ENCODE measurements around the gene MBOAT7. TPM values are rescaled to one million over a fixed set of nuclear protein-coding genes. Genes with fewer than 3 reads are reported as not detected.

Gene MBOAT7
- total and polyA plus RNA-seq, 2 donors from 2014 or later: 41.6 to 64.4 TPM

GRCh38 chr19:54160854-54161253, 28.5 kb downstream of the MBOAT7 start:
- Histone ChIP-seq H3K9ac (ENCODE audit: low read length in 3 of 3) (peak overlapping the region in 1 of 3 donors; percentile 85), H3K36me3 (ENCODE audit: control insufficient read depth in 2 of 3, insufficient read depth in 3 of 3, low read length in 3 of 3) (peaks cover 2 to 13% (median 10%) of the 10 kb centered on the region in 3 donors), H3K9me3 (ENCODE audit: control insufficient read depth in 2 of 3, insufficient read depth in 1 of 3, low read length in 3 of 3) (no peaks in the 10 kb centered on the region), H3K4me1 (ENCODE audit: control insufficient read depth in 2 of 3, insufficient read depth in 2 of 3, low read depth in 1 of 3, low read length in 3 of 3) (peaks cover 0 to 25% (median 13%) of the 10 kb centered on the region in 3 donors), H3K4me3 (ENCODE audit: low read length in 3 of 3) (peak overlapping the region in 1 of 3 donors; percentile 79), H3K27ac (ENCODE audit: low read depth in 2 of 2, low read length in 2 of 2) (no peak overlapping the region), H3K27me3 (ENCODE audit: control insufficient read depth, insufficient read depth, low read length) (no peaks in the 10 kb centered on the region)
- TF ChIP-seq CTCF (IDR thresholded peaks at IDR 0.05; ENCODE audit: borderline replicate concordance, extremely low read depth, insufficient read depth): no peak
- DNase-seq (peak in 2 of 5 donors; percentile 47 to 71), FAIRE-seq (no peak)
- intact Hi-C loops (cut with DNase I): no loop called here

- Histone ChIP-seq H3K4me1 (ENCODE audit: control insufficient read depth in 2 of 3, insufficient read depth in 2 of 3, low read depth in 1 of 3, low read length in 3 of 3) (peaks cover 0 to 25% (median 13%) of the 10 kb centered on the region in 3 donors), H3K4me3 (ENCODE audit: low read length in 3 of 3) (peak overlapping the region; percentile 62 to 79 (median 71)), H3K36me3 (ENCODE audit: control insufficient read depth in 2 of 3, insufficient read depth in 3 of 3, low read length in 3 of 3) (peaks cover 2 to 15% (median 10%) of the 10 kb centered on the region in 3 donors), H3K27ac (ENCODE audit: low read depth in 2 of 2, low read length in 2 of 2) (peak overlapping the region; percentile 61 to 66), H3K9me3 (ENCODE audit: control insufficient read depth in 2 of 3, insufficient read depth in 1 of 3, low read length in 3 of 3) (no peaks in the 10 kb centered on the region), H3K9ac (ENCODE audit: low read length in 3 of 3) (peak overlapping the region; percentile 50 to 85 (median 58)), H3K27me3 (ENCODE audit: control insufficient read depth, insufficient read depth, low read length) (no peaks in the 10 kb centered on the region)
- DNase-seq (peak in 3 of 5 donors; percentile 50 to 80 (median 80)), FAIRE-seq (no peak)
- intact Hi-C loops (cut with DNase I): no loop called here
- TF ChIP-seq CTCF (IDR thresholded peaks at IDR 0.05; ENCODE audit: borderline replicate concordance, extremely low read depth, insufficient read depth): no peak
Measured at GRCh38 chr19:54160182-54160811, 29.1 kb downstream of the MBOAT7 start.

GRCh38 chr19:54159352-54160181, 29.8 kb downstream of the MBOAT7 start, which contains the start of gene LENG1:
TSS of gene LENG1 (minus strand) at chr19:54159721. CDS start at chr19:54159695, 26 bp downstream.
- peak; percentile 99 for FAIRE-seq
- intact Hi-C loops (cut with DNase I): no loop called here
- DNase-seq: peak; percentile 100
- H3K9ac ChIP-seq (ENCODE audit: low read length in 3 of 3): peak within 1 kb of the TSS; percentile 67 to 88 (median 85)
- H3K4me1 ChIP-seq (ENCODE audit: control insufficient read depth in 2 of 3, insufficient read depth in 2 of 3, low read depth in 1 of 3, low read length in 3 of 3): peaks cover 0 to 25% (median 13%) of the 10 kb centered on the region in 3 donors
- TF ChIP-seq CTCF (IDR thresholded peaks at IDR 0.05; ENCODE audit: borderline replicate concordance, extremely low read depth, insufficient read depth): peak; percentile 15
- H3K27me3 ChIP-seq (ENCODE audit: control insufficient read depth, insufficient read depth, low read length): no peaks in the 10 kb centered on the region
- H3K36me3 ChIP-seq (ENCODE audit: control insufficient read depth in 2 of 3, insufficient read depth in 3 of 3, low read length in 3 of 3): peaks cover 3 to 21% (median 10%) of the 10 kb centered on the region in 3 donors
- peak within 1 kb of the TSS; percentile 97 for H3K27ac ChIP-seq (ENCODE audit: low read depth in 2 of 2, low read length in 2 of 2)
- peak within 1 kb of the TSS; percentile 79 to 97 (median 96) for H3K4me3 ChIP-seq (ENCODE audit: low read length in 3 of 3)
- H3K9me3 ChIP-seq (ENCODE audit: control insufficient read depth in 2 of 3, insufficient read depth in 1 of 3, low read length in 3 of 3): no peaks in the 10 kb centered on the region

All from kidney (tissue), 14 donors.